IMR-90 (cell line): ENCODE measurements around the gene SLC25A33.

Experiments
- CEBPB ChIP-seq: IDR thresholded peaks from 2 replicates; pipeline ENCODE4 v1.6.1; 2012; ENCODE audit warnings: low read depth, low read length, improper control_type of control experiment
- CTCF ChIP-seq: conservative IDR thresholded peaks from 2 replicates; pipeline ENCODE4 v1.5.1; 2012; ENCODE audit warnings: mild to moderate bottlenecking, low read depth, low read length, improper control_type of control experiment
- ELK1 ChIP-seq: fragments of 150-350 bp; IDR thresholded peaks from 2 replicates; pipeline ENCODE4 v1.6.1; 2016; ENCODE audit warnings: low read depth, mild to moderate bottlenecking, low read length, moderate library complexity, borderline replicate concordance
- MAFK ChIP-seq: IDR thresholded peaks from 2 replicates; pipeline ENCODE4 v1.6.1; 2012; ENCODE audit warnings: low read depth, low read length, improper control_type of control experiment
- MAZ ChIP-seq: IDR thresholded peaks from 2 replicates; pipeline ENCODE4 v1.6.1; 2012; ENCODE audit warnings: low read depth, mild to moderate bottlenecking, low read length, improper control_type of control experiment, moderate library complexity, borderline replicate concordance
- MXI1 ChIP-seq: IDR thresholded peaks from 2 replicates; pipeline ENCODE4 v1.6.1; 2012; ENCODE audit warnings: low read depth, mild to moderate bottlenecking, low read length, moderate library complexity, borderline replicate concordance
- POLR2A ChIP-seq: IDR thresholded peaks from 2 replicates; pipeline ENCODE4 v1.6.1; 2012; ENCODE audit warnings: mild to moderate bottlenecking, low read depth, low read length
- RFX5 ChIP-seq: IDR thresholded peaks from 2 replicates; pipeline ENCODE4 v1.8.0; 2012; ENCODE audit warnings: low read depth, mild to moderate bottlenecking, low read length, moderate library complexity
- SMC3 ChIP-seq: fragments of 150-350 bp; IDR thresholded peaks from 2 replicates; pipeline ENCODE4 v1.6.1; 2016; ENCODE audit warnings: low read depth, mild to moderate bottlenecking, antibody characterized with exemption, low read length, moderate library complexity
- USF2 ChIP-seq: fragments of 150-350 bp; IDR thresholded peaks from 2 replicates; pipeline ENCODE4 v1.6.1; 2017; ENCODE audit warnings: mild to moderate bottlenecking, antibody characterized with exemption, low read length, low read depth

GRCh38 chr1:9575486-9575885 is 36.2 kb downstream of the SLC25A33 start:
- TF ChIP-seq USF2 (no peak), CTCF (no peak), MAFK (no peak), MAZ (no peak), ELK1 (no peak), SMC3 (no peak), CEBPB (no peak), POLR2A (no peak), RFX5 (no peak), MXI1 (no peak)
